ENCODE measurements around the gene PAM. TPM values are rescaled to one million over a fixed set of nuclear protein-coding genes. Genes with fewer than 3 reads are reported as not detected.

PAM gene
- total and polyA plus RNA-seq, 2 of the 13 experiments (the other 11 are each of a cell fraction or from before 2014, with no cell fraction given), result 20.2 to 79.1 TPM

GRCh38 chr5:102760815-102761214, 5.7 kb downstream of the PAM start:
- ATAC-seq, result no peak
- 71% methylated on average over 2 of the region's 2 CpGs for WGBS (ENCODE audit: low lambda C conversion rate)
- DNase-seq (ENCODE audit: low spot score), result no peak
- ChIA-PET POLR2A (no interaction called here), CTCF (ENCODE audit: low intra/inter-chr PET ratio, low total read pairs) (no interaction called here)
- H2AFZ ChIP-seq (ENCODE audit: low read length), result no peak overlapping the region
- no TSS peak for BruUV-seq (replicated peaks)
- H3K4me2 ChIP-seq (ENCODE audit: low read depth, low read length), result no peak overlapping the region
- no peak overlapping the region for H3K27ac ChIP-seq (ENCODE audit: extremely low read length, insufficient read depth, low read length)
- in situ Hi-C loops (cut with HindIII; ENCODE audit: extremely low pct_ligation_motif_present, low pct_unique_long_range_greater_than_20kb), result no loop called here
- FAIRE-seq, result no peak
- intact Hi-C loops (cut with micrococcal nuclease; ENCODE audit: unreplicated experiment), result no loop called here
- H3K9ac ChIP-seq (ENCODE audit: insufficient read depth, low read depth, low read length), result no peak overlapping the region
- no peaks in the 10 kb centered on the region for H4K20me1 ChIP-seq (ENCODE audit: insufficient read depth, low read length)
- no peaks in the 10 kb centered on the region for H3K36me3 ChIP-seq (replicated peaks in 1 of 2; ENCODE audit: control insufficient read depth in 1 of 2, insufficient read depth in 2 of 2, low read length in 2 of 2)
- no peak overlapping the region for H3K4me3 ChIP-seq (replicated peaks in 1 of 3; ENCODE audit: insufficient read depth in 1 of 3, low read depth in 2 of 3, low read length in 3 of 3)
- H3K27me3 ChIP-seq (ENCODE audit: control insufficient read depth in 1 of 2, insufficient read depth in 2 of 2, low read length in 2 of 2), result no peaks in the 10 kb centered on the region; a peak in 1 of 5 replicates
- peaks cover 2% of the 10 kb centered on the region for H3K79me2 ChIP-seq (ENCODE audit: insufficient read depth, low read length)
- H3K4me1 ChIP-seq (ENCODE audit: insufficient read depth, low read length), result peaks cover 12% of the 10 kb centered on the region; the same call in 1 of the 2 replicates
- H3K9me3 ChIP-seq (ENCODE audit: low read length), result no peaks in the 10 kb centered on the region
- no peak for TF ChIP-seq ZNF749 (CRISPR knock-in tag; IDR thresholded peaks at IDR 0.05; ENCODE audit: borderline replicate concordance)
- no peak for TF ChIP-seq THAP8 (CRISPR knock-in tag; IDR thresholded peaks at IDR 0.05; ENCODE audit: borderline replicate concordance)
- no peak for TF ChIP-seq ZNF687 (CRISPR knock-in tag; IDR thresholded peaks at IDR 0.05)
- TF ChIP-seq ZBTB14 (CRISPR knock-in tag; IDR thresholded peaks at IDR 0.05), result no peak
- TF ChIP-seq ZNF503 (CRISPR knock-in tag; IDR thresholded peaks at IDR 0.05), result no peak
- no peak for TF ChIP-seq MLX (CRISPR knock-in tag; IDR thresholded peaks at IDR 0.05)
- TF ChIP-seq HIC2 (CRISPR knock-in tag; IDR thresholded peaks at IDR 0.05; ENCODE audit: low read depth), result no peak
- TF ChIP-seq ZNF326 (CRISPR knock-in tag; IDR thresholded peaks at IDR 0.05; ENCODE audit: borderline replicate concordance), result no peak
- TF ChIP-seq ZNF781 (CRISPR knock-in tag; IDR thresholded peaks at IDR 0.05; ENCODE audit: borderline replicate concordance, not compliant biosample characterization), result no peak
- TF ChIP-seq STAT5B (CRISPR knock-in tag; IDR thresholded peaks at IDR 0.05), result no peak
- no peak for TF ChIP-seq ISL2 (CRISPR knock-in tag; IDR thresholded peaks at IDR 0.05)
- no peak for TF ChIP-seq ZBTB42 (CRISPR knock-in tag; IDR thresholded peaks at IDR 0.05)
- no peak for TF ChIP-seq ZNF549 (CRISPR knock-in tag; IDR thresholded peaks at IDR 0.05)
